ENCODE measurements around the gene PRR23A.
"Not testable (repeated sequence)": the region's sequence is repeated elsewhere in the genome, so short reads cannot be mapped to it uniquely, and the experiment has no call there.

GRCh38 chr3:139030576-139030975 lies 24.5 kb upstream of the PRR23A start:
- TF ChIP-seq, protein P1, sequence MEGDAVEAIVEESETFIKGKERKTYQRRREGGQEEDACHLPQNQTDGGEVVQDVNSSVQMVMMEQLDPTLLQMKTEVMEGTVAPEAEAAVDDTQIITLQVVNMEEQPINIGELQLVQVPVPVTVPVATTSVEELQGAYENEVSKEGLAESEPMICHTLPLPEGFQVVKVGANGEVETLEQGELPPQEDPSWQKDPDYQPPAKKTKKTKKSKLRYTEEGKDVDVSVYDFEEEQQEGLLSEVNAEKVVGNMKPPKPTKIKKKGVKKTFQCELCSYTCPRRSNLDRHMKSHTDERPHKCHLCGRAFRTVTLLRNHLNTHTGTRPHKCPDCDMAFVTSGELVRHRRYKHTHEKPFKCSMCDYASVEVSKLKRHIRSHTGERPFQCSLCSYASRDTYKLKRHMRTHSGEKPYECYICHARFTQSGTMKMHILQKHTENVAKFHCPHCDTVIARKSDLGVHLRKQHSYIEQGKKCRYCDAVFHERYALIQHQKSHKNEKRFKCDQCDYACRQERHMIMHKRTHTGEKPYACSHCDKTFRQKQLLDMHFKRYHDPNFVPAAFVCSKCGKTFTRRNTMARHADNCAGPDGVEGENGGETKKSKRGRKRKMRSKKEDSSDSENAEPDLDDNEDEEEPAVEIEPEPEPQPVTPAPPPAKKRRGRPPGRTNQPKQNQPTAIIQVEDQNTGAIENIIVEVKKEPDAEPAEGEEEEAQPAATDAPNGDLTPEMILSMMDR (conservative IDR thresholded peaks at IDR 0.05; ENCODE audit: low read depth, low read length), result not testable (repeated sequence)
- not testable (repeated sequence) for TF ChIP-seq CEBPB (IDR thresholded peaks at IDR 0.05; ENCODE audit: low read depth, low read length); POLR2A (IDR thresholded peaks at IDR 0.05; ENCODE audit: low read depth, low read length); FOS (IDR thresholded peaks at IDR 0.05; ENCODE audit: low read depth, low read length); MAZ (IDR thresholded peaks at IDR 0.05; ENCODE audit: borderline replicate concordance, low read depth, low read length); RFX5 (IDR thresholded peaks at IDR 0.05; ENCODE audit: low read depth, low read length); RAD21 (IDR thresholded peaks at IDR 0.05; ENCODE audit: low read length); MAFK (IDR thresholded peaks at IDR 0.05; ENCODE audit: low read depth, low read length); CHD1 (IDR thresholded peaks at IDR 0.05; ENCODE audit: low read depth, low read length); RCOR1 (IDR thresholded peaks at IDR 0.05; ENCODE audit: insufficient replicate concordance, low read length); MXI1 (IDR thresholded peaks at IDR 0.05; ENCODE audit: borderline replicate concordance, low read depth, low read length); BHLHE40 (IDR thresholded peaks at IDR 0.05; ENCODE audit: low read depth, low read length); SMC3 (IDR thresholded peaks at IDR 0.05; ENCODE audit: low read depth, low read length)
- TF ChIP-seq, protein P2, sequence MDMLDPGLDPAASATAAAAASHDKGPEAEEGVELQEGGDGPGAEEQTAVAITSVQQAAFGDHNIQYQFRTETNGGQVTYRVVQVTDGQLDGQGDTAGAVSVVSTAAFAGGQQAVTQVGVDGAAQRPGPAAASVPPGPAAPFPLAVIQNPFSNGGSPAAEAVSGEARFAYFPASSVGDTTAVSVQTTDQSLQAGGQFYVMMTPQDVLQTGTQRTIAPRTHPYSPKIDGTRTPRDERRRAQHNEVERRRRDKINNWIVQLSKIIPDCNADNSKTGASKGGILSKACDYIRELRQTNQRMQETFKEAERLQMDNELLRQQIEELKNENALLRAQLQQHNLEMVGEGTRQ (IDR thresholded peaks at IDR 0.05; ENCODE audit: low read depth, low read length), result not testable (repeated sequence)
